Ovary (tissue), 3 donors: Measurements from ENCODE around the gene NADSYN1.

Experiments
- POLR2A ChIP-seq: fragments of 450-650 bp; IDR thresholded peaks from one replicate; pipeline ENCODE4 v1.6.1; 2017; ENCODE audit warnings: antibody characterized with exemption, mild to moderate bottlenecking, moderate library complexity
- TF ChIP-seq, protein P1 (sequence below), 3 donors: fragments of 450-650 bp in 2 of 3; fragments of 200-600 bp in 1 of 3; IDR thresholded peaks; one replicate each; pipeline versions ENCODE4 v1.5.1 to v1.8.0; 2016 to 2022; ENCODE audit warnings: antibody characterized with exemption in 3 of 3, mild to moderate bottlenecking in 1 of 3
- donor health status: DM: no; HTN: no; CAD: no.

DNA sequence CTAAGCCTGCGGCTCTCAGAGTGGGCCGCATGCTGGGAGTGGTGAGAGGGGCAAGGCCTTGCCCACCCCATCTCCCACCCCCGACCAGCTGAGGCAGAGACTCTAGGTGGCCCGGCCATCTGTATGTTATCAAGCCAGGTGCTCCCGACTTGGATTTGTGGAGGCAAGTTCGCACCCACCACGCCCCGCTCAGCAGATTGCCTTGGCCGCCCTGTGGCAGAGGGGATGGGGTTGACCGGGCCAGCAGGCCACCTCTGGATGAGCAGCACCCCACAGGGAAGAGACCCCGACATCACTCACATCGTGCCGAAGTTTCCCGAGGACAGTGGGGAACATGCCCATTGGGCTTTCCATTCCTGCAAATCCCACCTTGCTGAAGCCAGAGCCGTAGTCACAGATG lies 45.6 kb upstream of the NADSYN1 start:
- TF ChIP-seq, protein P1, sequence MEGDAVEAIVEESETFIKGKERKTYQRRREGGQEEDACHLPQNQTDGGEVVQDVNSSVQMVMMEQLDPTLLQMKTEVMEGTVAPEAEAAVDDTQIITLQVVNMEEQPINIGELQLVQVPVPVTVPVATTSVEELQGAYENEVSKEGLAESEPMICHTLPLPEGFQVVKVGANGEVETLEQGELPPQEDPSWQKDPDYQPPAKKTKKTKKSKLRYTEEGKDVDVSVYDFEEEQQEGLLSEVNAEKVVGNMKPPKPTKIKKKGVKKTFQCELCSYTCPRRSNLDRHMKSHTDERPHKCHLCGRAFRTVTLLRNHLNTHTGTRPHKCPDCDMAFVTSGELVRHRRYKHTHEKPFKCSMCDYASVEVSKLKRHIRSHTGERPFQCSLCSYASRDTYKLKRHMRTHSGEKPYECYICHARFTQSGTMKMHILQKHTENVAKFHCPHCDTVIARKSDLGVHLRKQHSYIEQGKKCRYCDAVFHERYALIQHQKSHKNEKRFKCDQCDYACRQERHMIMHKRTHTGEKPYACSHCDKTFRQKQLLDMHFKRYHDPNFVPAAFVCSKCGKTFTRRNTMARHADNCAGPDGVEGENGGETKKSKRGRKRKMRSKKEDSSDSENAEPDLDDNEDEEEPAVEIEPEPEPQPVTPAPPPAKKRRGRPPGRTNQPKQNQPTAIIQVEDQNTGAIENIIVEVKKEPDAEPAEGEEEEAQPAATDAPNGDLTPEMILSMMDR (IDR thresholded peaks at IDR 0.05), result no peak
- no peak for TF ChIP-seq POLR2A
